ENCODE data around the gene RBMY1J.
"Not testable (repeated sequence)": the region's sequence is repeated elsewhere in the genome, so short reads cannot be mapped to it uniquely, and the experiment has no call there.

The RBMY1J gene

DNA sequence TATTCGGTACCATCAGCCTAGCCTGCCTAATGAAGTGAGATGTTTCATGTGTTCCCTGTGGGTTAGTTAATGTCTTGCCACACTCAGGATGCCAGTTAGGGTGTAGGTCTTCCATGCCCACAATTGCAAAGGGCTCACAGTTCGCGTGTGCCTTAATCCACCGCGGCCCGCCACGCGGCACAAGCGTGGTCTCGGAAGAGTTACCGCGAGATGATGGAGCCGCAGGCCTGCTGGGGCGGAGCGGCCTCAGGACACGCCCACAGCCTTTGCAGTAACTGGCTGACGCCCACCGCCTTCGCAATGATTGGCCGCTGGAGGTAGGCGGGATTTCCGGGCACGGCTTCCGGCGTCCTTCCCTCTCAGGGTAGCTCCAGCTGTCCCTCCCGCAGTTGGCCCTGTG, at the start of gene RBMY1J:
Gene RBMY1J (plus strand): TSS at position 301 of the 400 bp plus-strand sequence. CDS start 2,038 bp downstream, outside the sequence.
- H3K4me1 ChIP-seq (ENCODE audit: control insufficient read depth in 1 of 2, insufficient read depth in 1 of 2, low read depth in 1 of 2, low read length in 1 of 2); H3K4me3 ChIP-seq (ENCODE audit: low read depth in 1 of 2, low read length in 1 of 2); H3K27ac ChIP-seq; H3K9me3 ChIP-seq; H3K36me3 ChIP-seq; H3K27me3 ChIP-seq: not testable (repeated sequence)

- Histone ChIP-seq H3K9me3 (no peaks in the 10 kb centered on the region), H3K4me1 (ENCODE audit: control insufficient read depth in 1 of 2, insufficient read depth in 1 of 2, low read depth in 1 of 2, low read length in 1 of 2) (no peaks in the 10 kb centered on the region), H3K4me3 (ENCODE audit: low read depth in 1 of 2, low read length in 1 of 2) (no peak overlapping the region), H3K27ac (no peak overlapping the region), H3K36me3 (no peaks in the 10 kb centered on the region), H3K27me3 (no peaks in the 10 kb centered on the region)
- TF ChIP-seq, protein P1, sequence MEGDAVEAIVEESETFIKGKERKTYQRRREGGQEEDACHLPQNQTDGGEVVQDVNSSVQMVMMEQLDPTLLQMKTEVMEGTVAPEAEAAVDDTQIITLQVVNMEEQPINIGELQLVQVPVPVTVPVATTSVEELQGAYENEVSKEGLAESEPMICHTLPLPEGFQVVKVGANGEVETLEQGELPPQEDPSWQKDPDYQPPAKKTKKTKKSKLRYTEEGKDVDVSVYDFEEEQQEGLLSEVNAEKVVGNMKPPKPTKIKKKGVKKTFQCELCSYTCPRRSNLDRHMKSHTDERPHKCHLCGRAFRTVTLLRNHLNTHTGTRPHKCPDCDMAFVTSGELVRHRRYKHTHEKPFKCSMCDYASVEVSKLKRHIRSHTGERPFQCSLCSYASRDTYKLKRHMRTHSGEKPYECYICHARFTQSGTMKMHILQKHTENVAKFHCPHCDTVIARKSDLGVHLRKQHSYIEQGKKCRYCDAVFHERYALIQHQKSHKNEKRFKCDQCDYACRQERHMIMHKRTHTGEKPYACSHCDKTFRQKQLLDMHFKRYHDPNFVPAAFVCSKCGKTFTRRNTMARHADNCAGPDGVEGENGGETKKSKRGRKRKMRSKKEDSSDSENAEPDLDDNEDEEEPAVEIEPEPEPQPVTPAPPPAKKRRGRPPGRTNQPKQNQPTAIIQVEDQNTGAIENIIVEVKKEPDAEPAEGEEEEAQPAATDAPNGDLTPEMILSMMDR (IDR thresholded peaks at IDR 0.05): no peak
Observed at GRCh38 chrY:22367416-22367815, 35.8 kb upstream of the RBMY1J start.

- Histone ChIP-seq H3K36me3 (no peaks in the 10 kb centered on the region), H3K4me3 (ENCODE audit: low read depth in 1 of 2, low read length in 1 of 2) (no peak overlapping the region), H3K4me1 (ENCODE audit: control insufficient read depth in 1 of 2, insufficient read depth in 1 of 2, low read depth in 1 of 2, low read length in 1 of 2) (no peaks in the 10 kb centered on the region), H3K27me3 (no peaks in the 10 kb centered on the region), H3K27ac (no peak overlapping the region), H3K9me3 (no peaks in the 10 kb centered on the region)
- TF ChIP-seq, protein P1 (IDR thresholded peaks at IDR 0.05): no peak
Observed at GRCh38 chrY:22370623-22371022, 32.6 kb upstream of the RBMY1J start.

- no peak overlapping the region for H3K27ac ChIP-seq
- TF ChIP-seq, protein P1 (IDR thresholded peaks at IDR 0.05): no peak
Observed at GRCh38 chrY:22373494-22373893, 29.7 kb upstream of the RBMY1J start.

DNA sequence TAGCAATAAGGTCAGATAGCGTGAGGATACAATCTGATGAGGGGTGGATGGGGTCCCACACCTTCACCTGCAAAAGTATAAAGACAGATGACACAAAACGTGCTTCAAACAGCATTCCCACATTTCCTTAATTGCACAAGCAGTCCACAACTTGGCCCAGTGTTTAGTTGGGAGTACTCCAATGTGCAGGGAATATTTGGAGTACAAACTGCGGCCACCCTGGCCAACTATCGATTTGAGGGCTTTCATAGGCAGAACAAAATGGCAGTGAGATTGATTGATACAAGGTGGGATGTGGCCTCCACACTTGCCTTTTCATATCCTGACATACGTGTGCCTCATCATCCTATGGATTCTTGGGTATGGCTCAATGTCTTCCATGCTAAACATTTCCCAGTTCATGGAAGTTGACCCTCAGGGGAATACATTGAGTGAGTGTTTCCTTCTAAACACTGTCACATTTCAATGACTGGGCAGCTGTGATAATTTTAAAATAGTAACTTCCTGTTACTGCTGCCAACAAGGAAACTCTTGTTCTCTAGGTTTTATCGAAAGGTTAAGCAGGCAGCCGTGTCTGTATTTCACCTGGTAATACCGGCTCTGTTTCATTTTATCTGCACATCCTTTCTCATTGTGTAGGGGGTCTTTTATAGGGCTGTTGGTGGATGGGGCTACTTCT, 41.6 kb downstream of the RBMY1J start:
- not testable (repeated sequence) for H3K27ac ChIP-seq; H3K36me3 ChIP-seq; H3K9me3 ChIP-seq; H3K4me1 ChIP-seq (ENCODE audit: control insufficient read depth in 1 of 2, insufficient read depth in 1 of 2, low read depth in 1 of 2, low read length in 1 of 2); H3K27me3 ChIP-seq; H3K4me3 ChIP-seq (ENCODE audit: low read depth in 1 of 2, low read length in 1 of 2)

More at GRCh38 chrY:22373494-22373893, 29.7 kb upstream of the RBMY1J start:
- Histone ChIP-seq H3K36me3 (no peaks in the 10 kb centered on the region), H3K9me3 (no peaks in the 10 kb centered on the region), H3K4me1 (ENCODE audit: control insufficient read depth in 1 of 2, insufficient read depth in 1 of 2, low read depth in 1 of 2, low read length in 1 of 2) (no peaks in the 10 kb centered on the region), H3K27me3 (no peaks in the 10 kb centered on the region), H3K4me3 (ENCODE audit: low read depth in 1 of 2, low read length in 1 of 2) (no peak overlapping the region)

GRCh38 chrY:22455522-22455921, 52.3 kb downstream of the RBMY1J start:
- H3K9me3 ChIP-seq; H3K4me1 ChIP-seq (ENCODE audit: control insufficient read depth in 1 of 2, insufficient read depth in 1 of 2, low read depth in 1 of 2, low read length in 1 of 2); H3K36me3 ChIP-seq; H3K27me3 ChIP-seq; H3K27ac ChIP-seq; H3K4me3 ChIP-seq (ENCODE audit: low read depth in 1 of 2, low read length in 1 of 2): not testable (repeated sequence)

DNA sequence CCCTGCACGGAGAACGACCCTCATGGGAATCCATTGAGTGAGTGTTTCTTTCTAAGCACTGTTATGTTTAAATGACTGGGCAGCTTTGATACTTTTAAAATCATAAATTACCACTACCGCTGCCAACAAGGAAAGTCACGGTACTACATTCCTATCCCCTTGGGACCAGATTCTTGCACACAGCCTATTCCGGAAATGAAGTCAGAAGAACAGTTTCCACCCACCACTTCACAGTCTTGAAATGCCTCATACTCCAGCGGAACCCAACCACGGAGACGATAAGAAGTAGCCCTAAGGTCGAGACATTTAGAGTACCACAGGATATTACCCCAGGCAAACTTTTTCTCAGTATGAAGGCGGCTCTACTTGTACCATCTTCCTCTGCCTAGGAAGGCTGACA, 58.8 kb downstream of the RBMY1J start:
- H3K4me1 ChIP-seq (ENCODE audit: control insufficient read depth in 1 of 2, insufficient read depth in 1 of 2, low read depth in 1 of 2, low read length in 1 of 2); H3K27me3 ChIP-seq; H3K4me3 ChIP-seq (ENCODE audit: low read depth in 1 of 2, low read length in 1 of 2); H3K36me3 ChIP-seq; H3K27ac ChIP-seq; H3K9me3 ChIP-seq: not testable (repeated sequence)

Measured in neutrophil (primary cell).